ENCODE data around the gene TANC1.

Gene TANC1

DNA sequence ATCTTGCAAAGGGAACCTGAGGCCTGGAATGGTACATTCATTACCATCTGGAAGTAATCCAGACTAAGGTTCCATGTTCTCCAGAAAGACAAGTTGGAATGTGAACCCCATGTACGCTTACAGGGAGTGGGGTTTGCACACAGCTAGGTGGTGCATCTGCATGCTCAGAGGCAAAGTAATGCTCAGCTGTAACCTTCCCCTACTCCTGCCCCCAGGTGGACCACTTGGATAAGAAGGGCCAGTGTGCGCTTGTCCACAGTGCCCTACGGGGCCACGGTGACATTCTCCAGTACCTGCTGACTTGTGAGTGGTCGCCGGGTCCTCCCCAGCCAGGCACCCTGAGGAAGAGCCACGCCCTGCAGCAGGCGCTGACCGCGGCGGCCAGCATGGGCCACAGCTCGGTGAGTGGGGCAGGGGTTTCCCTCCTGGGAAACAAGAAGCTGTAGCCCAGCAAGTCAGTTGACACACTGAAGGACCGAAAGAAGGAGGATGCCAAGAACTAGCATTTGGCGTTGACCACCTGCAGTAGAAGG lies 228.0 kb downstream of the TANC1 start:
- DNase-seq (ENCODE audit: low spot score), result no peak

GRCh38 chr2:159199236-159199635 lies 230.8 kb downstream of the TANC1 start:
- no peak for DNase-seq (ENCODE audit: low spot score)

- no peak for DNase-seq (ENCODE audit: low spot score)
Measured at GRCh38 chr2:159199761-159200465, 231.5 kb downstream of the TANC1 start.

DNA sequence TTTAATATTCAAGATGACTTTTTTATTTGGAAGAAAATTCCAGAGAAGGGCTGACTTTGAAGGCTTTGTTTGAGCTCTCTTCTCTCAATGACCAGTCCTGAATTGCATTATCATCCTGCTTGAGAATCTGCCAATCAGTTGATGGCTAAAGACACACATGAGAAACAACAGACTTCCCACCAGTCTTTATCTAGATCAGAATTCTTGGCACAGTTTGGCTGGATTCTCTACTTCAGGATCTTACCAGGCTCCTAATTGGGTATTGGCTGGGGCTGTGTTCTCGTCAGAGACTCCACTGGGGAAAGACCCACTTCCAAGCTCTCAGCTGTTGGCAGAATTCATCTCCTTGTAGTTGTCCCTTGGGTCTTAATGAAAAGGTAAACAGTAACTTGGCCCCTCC lies 232.1 kb downstream of the TANC1 start:
- DNase-seq (ENCODE audit: low spot score), result no peak

DNA sequence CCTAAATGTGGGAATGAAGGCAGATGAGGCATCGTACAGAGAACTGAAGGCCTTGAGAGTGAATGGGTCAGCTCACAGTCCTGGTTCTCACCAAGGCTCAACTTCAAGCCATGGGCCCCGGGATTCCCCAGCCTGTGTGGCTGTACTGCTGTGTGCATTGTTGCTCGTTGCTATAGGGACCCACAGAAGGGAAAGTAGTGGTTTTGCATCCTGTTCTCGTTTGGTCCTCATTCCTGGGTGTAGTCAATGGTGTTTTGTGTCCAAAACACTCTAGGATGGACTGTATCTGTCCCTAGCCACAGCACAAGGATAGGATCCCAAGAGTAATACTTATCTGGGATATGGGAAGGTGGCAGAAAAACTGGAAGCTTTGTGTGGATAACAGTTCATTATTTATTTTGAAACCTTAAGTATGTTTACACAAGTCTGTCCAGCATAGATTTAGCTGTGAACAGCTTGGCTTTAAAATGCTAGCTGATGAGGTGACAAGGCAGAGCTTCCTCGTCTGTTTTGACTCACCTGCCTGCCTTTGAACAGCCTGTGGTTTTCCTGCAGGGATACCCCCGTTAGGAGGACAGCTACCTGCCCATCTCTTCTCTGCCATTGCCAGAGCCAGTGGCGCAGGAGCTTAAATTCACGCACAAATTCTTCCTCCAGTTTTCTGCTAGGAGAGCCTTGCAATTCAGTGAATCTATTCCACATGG lies 233.1 kb downstream of the TANC1 start:
- no peak for DNase-seq (ENCODE audit: low spot score)

DNA sequence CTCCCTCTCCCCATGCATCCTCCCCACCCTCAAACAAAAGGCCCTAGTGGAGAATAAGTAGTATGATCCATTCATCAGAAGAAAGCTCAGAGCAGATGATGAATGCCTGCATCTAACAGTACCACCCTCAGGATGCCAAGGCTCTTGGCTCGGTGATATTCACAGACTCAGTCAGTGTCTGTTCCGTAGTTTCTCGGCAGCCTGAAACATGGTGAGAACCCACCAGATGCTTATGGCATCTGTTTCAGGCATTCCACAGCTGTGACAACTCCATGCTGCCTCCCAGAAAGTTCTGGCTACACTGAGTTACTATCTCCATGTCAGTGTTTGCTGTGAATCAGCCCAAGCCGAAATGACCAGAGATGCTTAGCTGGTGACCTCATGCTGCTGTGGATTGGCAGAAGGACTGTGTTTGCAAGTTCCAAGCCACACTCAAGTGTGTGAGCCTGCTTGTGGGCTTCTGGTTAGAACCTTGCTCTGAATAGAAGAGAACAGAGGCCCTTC lies 234.2 kb downstream of the TANC1 start:
- no peak for DNase-seq (ENCODE audit: low spot score)

- DNase-seq (ENCODE audit: low spot score), result no peak
Measured at GRCh38 chr2:159204381-159205144, 236.1 kb downstream of the TANC1 start.

GRCh38 chr2:159206736-159207380 lies 238.4 kb downstream of the TANC1 start:
- DNase-seq (ENCODE audit: low spot score), result no peak

DNA sequence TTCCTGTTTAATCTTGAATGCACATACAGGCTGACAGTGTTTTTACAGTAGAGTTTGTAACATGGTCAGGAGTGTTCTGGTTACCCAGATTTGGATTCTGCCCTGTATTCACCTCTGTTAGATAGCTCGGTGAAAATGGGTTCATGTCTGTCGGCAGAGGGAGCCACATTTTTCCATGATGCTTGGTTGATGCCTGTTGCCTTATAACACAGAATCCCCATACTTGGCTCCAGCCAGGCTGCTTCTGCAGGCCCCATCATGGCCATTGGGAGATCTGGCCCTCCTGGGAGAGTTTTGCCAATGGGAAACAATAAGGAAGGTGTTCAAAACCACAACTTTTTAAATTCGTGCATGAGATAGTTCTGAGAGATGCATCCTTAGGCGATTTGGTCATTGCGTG lies 240.0 kb downstream of the TANC1 start:
- peak; percentile 28 for DNase-seq (ENCODE audit: low spot score)

DNA sequence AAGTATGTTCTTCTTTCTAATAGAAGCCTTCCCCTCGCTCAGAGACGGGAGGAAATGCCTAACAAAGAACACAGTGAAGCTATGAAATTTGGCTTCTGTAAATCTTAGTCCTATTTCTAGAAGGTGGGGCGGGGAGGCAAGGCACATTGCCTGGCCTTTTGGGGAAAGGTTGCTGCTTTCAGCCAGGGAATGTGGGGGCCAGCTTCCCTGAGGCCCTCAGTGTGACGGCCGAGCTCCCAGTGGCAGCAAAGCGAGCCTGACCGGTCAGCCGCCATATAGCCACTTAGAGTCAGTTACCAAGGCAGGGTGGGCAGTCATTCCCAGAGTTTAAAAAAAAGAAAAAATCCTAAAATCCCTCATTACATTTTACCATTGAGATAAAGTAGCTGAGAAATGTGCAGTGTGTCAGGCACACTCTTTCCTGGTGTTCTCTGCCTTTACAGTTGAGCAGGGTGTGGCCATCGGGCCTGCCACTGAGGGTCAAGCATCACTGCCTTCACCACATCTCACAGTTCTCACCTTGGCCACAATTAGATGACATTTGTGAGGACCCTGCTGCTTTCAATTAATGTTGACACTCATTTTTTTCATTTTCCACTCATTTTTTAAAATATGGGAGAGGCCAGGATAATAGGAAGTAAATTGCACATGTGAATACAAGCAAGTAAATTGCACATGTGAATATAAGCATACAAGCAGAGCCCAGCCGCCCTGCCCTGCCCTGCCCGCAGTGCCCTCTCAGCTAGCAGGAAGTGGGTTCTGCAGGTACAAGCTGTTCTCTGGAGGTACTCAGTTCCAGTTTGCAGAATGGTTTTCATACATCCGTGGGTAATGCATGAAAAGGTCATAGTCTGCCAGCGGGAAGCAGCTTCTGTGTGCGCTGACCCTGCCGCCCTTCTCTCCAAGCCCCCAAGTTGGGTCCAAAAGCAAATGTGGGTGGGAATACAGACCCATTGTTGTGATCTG lies 241.2 kb downstream of the TANC1 start:
- peak; percentile 33 for DNase-seq (ENCODE audit: low spot score)

- peak; percentile 14 for DNase-seq (ENCODE audit: low spot score)
Measured at GRCh38 chr2:159211447-159212396, 243.3 kb downstream of the TANC1 start.

- DNase-seq (ENCODE audit: low spot score), result peak; percentile 12
Measured at GRCh38 chr2:159213296-159213695, 244.9 kb downstream of the TANC1 start.

DNA sequence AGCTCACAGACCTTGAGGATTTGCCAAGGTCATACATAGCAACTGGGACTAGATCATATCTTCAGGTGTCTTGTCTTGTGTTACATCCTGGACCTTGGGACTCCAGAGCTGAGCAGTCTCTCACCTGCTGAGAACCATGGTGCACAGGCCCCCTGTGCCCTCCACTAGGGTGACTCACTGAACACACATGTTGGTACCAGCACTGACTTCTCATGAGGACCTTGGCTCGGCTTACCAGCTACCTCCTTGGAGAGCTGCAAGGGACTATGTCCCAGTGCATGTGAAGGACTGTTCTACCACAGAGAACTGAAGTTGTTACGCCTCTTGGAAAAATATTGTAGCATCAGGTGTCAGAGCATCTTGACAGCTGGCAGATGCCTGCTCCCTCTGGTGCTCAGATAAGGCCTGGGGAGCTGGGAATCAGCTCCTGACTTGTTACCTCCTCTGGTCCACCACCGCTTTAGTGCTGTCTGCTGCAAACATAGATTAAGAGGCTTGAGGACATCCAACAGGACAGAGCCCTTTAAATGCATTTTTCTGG lies 246.0 kb downstream of the TANC1 start:
- DNase-seq (ENCODE audit: low spot score), result peak; percentile 44

GRCh38 chr2:159215116-159215515 lies 246.7 kb downstream of the TANC1 start:
- peak; percentile 51 for DNase-seq (ENCODE audit: low spot score)

- DNase-seq (ENCODE audit: low spot score), result no peak
Measured at GRCh38 chr2:159217676-159218075, 249.2 kb downstream of the TANC1 start.

- DNase-seq (ENCODE audit: low spot score), result no peak
Measured at GRCh38 chr2:159218389-159218788, 249.9 kb downstream of the TANC1 start.

GRCh38 chr2:159219394-159219998 lies 251.1 kb downstream of the TANC1 start:
- no peak for DNase-seq (ENCODE audit: low spot score)

- no peak for DNase-seq (ENCODE audit: low spot score)
Measured at GRCh38 chr2:159224061-159224813, 255.8 kb downstream of the TANC1 start.
